ENCODE measurements around the gene SEMA6D.
"Not testable (repeated sequence)": the region's sequence is repeated elsewhere in the genome, so short reads cannot be mapped to it uniquely, and the experiment has no call there.

SEMA6D gene

DNA sequence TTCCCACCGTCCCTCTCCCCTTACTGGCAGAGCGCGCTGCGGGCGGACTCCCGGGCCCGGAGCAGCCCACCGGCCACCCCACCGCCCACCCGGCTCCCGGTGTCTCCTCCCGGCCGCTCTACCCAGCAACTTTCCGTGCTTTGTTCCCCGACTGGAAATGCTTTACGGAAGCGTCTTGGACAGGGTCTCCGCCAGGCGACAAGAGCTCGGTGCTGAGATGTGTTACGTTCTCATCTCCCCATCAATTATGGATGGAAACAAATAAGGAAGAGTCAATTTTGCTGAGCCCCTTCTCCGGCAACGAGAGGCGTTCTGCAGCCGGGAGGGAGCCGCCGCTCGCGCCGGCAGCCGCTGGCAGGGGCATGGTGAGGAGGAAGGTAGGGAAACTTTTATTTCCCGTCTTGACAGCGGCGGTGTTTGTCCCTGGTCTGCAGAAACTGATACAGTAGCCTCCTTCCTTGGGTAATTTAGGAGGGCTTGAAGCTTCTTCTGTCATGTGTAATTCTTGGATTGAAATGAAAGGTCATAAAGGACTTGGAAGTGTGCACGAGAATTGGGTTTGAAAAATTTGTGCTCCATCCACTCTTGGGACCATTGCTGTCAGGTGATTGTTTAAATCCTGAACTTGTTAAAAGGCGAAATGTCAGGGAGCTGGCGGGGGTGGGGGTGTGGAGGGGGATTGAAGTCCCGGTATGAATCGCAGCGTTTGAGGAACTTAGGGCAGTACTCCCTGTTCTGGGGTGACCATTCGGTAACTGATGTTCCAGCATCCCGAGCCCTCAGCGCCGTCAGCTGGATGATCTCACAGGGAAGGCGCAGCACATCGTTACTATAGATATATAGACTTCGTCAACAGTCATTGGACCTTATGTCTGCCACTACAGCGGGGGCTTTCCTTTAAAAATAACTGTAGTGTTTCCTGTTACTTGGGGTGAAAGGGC lies 1.5 kb downstream of the SEMA6D start:
- DNase-seq: no peak

DNA sequence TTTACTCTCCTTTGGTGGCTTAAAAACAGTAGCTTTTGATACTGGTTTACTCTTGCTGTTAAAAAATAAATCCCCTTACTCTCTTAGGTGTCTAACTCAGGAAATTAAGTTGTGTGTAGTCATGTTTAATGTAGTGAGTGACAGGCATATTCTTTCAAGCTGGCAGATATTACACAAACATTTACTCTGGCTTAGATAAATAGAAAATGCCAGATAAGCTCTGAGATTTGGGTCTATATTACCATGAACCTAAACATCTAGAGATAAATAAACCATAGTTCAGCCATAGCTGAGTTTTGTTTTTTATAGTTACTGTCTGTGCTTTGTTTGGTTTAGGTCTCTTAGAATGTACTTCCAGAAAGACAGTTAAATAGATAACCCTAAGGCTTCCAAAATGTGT lies 2.4 kb downstream of the SEMA6D start:
- no peak for DNase-seq

DNA sequence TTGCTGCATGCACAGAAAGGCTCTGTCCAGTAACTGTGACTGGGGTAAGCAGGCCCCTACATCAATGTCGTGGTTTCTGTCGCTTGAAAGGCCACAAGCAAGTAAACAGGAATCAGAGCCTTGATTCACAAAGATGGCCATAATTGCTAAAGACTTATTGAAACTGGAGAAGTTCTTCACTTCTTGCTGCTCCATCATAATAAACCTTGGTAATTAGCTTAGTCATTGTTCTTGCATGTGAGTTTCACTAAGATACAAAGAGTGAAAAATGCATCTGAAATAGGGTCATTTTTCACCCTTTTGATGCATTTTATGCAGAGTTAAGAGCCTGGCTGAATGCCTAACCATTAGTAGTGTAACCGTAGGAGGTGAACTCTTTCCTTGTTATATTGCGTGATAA lies 3.2 kb downstream of the SEMA6D start:
- no peak for DNase-seq

DNA sequence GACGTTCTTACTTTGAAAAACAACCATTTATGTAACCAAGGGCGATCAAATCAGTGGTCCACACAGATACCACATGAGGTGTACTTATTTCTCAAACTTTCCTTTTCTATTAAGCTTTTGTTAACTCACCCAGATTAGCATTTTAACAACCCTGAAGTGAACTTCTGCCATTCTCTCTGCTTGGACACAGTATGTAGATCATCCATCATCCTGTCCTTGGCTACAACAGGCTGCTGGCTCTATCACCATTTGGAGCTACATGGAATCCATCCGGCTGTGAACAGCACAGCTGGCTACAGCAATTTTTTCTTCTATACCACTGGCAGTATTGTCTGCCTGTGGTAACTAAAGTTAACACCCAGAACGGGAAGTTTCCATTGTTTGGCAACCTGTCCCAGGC lies 4.4 kb downstream of the SEMA6D start:
- DNase-seq: no peak

DNA sequence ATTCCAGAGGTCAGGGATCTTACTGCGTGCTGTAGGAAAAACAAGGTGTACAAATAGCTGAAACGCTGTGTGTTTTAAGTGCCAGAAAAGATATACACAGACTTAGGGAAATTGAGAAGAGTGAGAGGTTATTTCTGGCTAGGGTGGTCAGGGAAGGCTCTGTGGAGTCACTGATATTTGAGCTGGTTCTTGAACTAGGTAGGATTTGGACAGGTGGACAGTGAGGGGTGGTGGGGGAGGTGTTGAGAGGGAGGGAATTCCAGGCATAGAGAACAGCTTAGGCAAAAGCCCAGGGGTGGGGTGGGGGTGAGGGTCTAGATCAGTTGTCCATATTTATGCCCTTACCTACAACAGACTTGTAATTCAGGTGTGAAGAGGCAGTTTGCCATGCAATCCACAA lies 7.0 kb downstream of the SEMA6D start:
- DNase-seq: no peak

DNA sequence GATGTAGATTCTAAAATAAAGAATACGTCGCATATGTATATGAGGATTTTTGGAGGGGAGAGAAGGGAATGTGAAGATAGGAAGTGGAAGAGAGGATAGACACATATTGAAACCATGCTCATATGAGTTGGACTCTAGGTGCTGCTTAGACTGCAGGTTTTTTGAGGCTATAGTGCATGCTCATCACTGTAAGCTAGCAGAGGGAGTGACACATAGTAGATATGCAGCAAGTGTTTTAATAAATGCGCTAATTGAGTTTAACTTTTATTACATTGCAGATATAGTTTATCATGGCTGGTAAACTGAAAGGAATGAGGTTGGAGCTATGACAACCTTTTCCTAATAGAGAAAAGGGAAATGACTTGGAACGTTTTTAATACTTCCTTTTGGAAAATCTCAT lies 7.7 kb downstream of the SEMA6D start:
- DNase-seq: no peak

DNA sequence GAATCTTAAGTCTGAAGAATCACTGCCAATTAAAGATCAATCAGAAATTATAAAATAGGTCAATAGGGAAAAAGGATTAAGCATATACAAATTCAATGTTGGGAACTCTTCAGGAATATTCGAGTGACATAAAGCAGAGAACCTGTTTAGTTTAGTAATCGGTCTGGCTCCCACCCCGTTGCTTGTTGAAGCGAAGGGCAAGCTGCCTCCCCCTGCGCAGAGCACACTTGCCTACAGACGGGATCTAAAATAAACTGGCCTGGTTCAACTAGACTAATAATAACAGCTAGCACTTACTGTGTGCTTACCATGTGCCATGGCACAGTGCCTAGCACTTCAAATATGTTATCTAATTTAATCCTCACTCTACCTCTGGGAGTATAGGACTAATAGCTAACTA lies 8.6 kb downstream of the SEMA6D start:
- no peak for DNase-seq

DNA sequence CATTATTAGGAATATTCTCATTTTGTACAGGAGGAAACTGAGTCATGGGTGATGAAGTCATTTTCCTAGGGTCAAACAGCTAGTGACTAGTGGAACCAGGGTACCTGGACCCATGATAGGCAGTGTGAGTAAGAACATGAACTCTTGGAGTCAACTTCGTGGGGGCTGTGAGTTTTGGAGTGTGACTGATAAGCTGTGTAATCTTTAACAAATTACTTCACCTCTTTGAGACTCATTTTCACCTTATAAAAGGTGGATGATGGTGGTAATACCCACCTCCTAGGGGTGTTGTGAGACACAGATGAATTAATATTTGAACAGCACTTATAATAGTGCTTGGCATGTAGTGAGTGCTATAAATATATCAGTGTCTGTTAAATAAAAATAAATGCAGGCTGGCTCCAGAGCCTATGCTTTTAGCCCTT lies 9.1 kb downstream of the SEMA6D start:
- no peak for DNase-seq

DNA sequence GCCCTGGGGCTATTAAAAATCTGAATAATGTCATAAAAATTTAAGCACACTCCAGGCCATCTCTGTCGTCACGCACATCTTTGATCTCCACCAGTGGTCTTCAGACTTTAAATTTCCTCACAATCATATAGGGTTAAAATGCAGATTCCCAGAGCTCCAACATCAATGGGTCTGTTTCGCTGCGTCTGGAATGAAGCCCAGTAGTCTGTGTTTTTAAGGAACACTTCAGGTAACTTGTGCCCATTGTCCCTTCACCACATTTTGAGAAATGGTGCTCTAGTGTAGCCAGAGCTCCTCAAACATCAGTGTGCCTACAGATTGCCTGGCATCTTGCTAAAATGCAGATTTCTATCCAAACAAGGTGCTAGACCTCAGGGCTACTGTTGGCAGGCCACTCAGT lies 9.8 kb downstream of the SEMA6D start:
- DNase-seq: no peak

DNA sequence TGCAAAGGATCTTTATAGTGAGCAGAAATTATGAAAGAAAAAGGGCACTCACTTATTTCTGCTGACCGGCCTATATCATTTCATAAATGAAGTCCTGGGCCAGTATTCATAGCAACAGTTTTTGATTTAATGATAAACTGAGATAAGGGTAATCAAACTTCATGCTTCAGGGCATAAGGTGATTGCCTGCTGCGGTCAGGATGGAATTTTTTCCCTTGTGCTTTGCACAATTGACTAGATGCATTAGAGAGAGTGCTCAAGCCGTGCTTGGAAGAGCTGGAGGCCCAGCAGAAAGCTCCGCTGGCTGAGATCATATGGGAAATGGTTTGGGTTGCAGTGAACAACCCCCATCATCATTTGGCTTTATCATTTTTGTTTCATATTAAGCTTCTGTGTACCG lies 10.4 kb downstream of the SEMA6D start:
- DNase-seq: no peak

DNA sequence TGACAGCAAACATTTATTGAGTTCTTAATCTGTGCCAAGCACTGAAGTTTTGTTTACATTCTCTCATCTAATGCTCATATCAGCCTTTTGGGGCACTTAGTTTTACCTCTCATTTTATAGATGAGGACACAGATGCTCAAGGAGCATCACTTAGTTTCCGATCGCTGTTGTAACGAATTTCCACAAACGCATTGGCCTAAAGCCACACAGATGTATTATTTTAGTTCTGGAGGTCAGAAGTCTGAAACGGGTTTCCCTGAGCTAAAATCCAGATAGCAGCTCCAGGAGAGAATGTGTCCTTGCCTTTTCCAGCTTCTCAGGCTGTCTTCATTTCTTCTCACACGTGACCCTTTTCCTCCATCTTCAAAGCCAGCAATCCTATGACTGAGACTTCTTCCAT lies 11.1 kb downstream of the SEMA6D start:
- no peak for DNase-seq

DNA sequence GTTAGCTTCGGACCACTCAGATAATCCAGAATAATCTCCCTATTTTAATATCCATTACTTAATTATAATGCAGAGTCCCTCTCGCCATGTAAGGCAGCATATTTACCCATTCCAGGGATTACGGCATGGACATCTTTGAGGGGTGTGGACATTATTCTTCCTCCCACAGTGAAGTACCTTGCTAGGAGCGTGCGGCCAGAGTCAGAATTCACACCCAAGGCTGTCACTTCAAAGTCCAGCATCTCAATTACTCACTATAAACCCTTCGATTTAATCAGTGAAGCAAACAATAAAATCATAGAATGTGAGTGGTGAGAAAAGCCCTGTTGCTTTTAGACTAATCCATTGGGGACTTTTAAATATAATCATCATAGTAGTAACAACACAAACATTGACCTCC lies 11.6 kb downstream of the SEMA6D start:
- DNase-seq: no peak

DNA sequence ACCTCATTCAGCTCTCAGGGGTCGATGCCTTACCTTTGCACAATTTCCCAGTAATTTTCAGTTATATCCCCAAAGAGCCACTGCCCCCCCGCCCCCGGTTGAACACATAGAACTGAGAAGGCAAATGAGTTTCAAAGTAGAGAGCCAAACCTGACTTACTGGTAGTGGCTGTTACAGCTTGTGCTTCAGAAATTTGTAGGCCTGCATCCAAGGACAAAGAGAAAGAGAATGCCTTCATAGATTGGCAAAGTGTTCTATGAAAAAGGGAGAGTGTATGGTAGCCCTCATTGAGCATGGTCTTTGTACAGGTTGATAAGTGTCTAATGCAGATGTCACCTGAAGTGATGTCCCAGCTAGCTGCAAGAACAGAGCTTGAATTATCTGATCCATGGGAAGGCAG lies 13.9 kb downstream of the SEMA6D start:
- DNase-seq: no peak

DNA sequence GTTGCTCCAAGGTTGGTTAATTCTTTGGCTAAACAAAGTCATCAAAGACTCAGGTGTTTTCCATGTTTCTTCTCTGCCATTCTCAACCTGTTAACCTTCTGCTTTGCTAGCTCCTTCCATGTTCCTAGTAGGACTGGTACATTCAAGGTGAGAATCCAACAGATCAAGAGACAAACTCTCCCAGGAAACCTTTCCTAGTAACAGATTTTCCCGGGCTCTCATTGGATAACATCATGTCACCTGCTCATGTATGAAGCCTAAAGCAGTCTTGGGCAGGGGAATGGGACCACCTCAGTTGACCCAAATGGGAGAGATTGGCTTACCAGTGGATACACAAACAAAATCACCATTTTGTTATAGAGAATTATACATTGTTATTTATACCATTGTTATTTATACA lies 14.9 kb downstream of the SEMA6D start:
- DNase-seq: no peak

DNA sequence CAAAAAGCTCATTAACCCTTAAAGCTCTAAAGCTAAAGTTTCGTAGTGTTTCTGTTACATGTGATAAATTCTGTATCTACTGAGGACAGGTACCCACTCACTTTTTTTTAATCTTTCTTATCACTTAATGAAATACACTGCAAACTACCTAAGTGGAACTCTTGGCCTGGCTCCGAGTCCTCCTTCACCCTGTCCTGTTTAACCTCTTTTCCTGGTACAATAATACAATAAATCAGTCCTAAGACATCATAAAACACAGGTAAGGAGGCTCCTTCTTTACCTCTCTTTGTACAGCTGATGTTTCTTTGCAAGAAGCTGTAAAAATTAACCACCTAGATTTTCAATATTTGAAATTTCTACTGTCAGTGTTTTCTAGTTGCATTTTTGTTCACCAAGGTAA lies 15.8 kb downstream of the SEMA6D start:
- no peak for DNase-seq

DNA sequence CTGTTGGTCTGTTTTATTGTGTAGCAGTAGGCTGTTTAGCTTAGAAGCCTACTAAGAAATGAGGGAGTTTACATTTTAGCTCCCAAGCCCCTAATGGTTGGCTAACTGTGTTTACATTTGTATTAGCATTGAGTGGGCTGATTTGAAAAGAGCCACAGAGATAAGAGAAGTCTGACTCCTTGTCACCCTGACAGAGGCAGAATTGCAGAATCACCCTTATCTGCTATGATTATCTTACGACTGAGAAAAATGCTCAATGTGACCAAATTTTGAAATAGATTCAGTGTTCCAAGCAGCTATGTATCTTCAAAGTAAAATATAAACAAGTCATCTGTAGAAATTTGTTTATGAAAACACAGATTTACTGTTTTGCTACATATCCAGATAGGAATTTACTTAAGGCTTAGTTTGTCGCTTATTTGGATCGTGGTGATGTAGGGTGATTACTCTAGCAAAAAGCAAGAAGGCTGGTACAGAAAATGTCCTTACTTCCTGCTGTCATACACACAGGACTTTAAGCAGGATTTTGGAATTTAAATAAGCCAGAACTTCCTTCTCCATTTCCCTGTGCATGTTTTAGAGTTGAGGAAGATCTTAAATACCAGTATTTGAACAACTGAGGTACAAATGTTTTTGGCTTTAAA lies 19.0 kb downstream of the SEMA6D start:
- DNase-seq: no peak

DNA sequence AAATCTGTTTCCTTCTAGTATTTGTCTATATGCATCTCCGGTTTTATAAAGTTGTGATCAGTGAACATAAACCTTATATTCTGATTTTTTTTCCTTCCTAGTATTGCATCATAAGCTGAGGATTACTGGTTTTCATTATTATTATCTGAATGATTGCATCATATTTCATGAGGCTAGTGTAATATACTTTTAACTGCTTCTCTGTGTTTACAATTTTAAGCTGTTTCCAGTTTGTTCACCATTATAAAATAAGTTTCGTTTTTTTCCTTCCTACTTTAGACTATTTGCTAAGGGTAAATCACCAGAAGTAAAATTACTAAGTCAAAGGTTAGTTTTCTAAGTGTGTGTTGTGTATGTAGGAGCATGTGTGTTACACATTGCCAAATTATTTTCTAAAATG lies 20.2 kb downstream of the SEMA6D start:
- no peak for DNase-seq

DNA sequence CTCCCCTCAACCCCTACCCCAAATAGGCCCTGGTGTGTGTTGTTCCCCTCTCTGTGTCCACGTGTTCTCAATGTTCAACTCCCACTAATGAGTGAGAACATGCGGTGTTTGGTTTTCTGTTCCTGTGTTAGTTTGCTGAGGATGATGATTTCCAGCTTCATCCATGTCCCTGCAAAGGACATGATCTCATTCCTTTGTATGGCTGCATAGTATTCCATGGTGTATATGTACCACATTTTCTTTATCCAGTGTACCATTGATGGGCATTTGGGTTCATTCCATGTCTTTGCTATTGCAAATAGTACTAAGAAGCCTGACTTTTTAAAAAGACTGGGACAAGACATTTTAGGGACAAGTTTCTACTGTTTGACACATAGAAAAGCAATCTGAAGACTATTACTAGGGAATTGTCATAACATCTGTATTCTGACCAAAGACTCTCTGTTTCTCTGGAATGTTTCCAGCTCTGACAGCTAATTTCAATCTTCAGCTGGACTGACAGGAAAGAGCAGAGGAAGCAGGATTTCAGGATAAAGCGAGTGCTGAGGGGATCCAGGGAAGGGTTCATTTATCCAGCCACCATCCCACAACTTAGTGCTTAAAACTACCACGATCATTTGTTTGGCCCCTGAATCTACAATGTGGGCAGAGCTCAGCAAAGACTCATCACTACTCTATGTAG lies 21.0 kb downstream of the SEMA6D start:
- DNase-seq: not testable (repeated sequence)

DNA sequence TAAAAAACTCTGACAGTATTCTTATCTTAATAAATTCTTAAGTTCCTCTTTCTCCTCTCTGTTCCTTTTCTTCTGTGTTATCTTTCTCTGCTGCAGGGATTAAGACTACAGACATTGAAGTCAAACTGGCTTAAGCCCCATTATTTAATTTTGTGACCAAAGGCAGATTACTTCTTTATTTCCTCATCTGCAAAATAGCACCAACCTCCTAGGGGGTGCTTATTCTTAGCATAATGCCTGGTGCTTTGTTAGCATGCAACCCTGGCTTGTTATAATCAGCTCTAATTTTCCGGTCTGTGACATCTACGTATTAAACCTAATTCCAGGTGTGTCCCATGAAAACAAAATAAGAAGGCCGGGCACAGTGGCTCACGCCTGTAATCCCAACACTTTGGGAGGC lies 23.8 kb downstream of the SEMA6D start:
- DNase-seq: no peak

DNA sequence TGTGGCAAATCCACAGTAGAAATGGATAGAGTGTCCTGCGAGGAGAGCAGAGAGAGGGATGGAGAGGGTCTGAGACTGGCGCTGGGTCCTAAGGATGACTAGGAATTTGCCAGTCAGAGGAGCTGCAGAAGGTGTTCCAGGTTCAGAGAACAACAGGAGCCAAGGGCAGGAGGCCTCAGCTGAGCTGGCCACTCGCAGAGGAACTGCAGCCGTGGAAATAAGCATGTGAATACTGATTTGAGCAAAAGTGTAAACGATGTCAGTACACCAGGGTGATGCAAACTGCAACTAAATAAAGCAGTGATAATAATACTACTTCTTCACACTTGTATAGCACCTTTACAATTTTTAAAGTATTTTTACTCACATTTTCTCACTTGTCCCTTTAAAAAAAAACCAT lies 24.6 kb downstream of the SEMA6D start:
- no peak for DNase-seq

DNA sequence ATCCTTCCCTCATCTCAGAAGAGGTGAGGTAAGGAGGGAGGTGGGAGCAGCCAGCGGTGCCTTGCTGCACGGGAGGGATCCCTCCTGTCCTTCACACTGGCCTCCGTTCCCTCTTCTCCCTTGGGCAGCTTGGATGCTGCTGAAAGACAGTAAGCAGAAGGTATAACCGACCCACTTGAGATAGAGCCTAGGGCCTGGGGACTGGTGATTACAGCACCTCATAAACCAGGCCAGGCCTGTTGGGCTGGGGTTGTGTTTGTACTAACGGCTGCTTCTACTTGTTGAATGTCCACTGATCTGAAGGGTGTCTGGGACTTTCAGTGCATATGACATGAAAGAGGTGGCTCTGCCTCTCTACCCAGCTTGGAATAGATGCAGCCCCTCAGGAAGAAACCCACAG lies 25.0 kb downstream of the SEMA6D start:
- DNase-seq: no peak

DNA sequence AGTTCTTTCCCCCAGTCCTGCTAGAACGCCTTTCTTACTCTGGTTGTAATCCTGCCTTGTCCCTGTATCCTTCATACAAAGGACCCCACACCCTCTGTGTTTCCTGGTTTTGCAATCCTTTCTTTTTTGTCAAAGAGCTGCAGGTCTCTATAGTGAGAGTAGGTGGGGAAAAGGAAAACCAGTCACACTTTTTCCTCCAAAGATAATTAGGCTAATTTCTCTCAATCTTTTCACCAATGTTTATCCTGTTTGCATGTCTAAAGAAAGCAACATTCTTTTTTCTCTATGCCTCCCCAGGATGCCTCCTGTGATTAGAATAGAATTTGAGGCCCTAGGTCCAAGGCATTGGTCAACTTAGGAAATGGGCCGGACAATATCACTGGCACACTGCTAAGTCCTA lies 25.4 kb downstream of the SEMA6D start:
- no peak for DNase-seq

DNA sequence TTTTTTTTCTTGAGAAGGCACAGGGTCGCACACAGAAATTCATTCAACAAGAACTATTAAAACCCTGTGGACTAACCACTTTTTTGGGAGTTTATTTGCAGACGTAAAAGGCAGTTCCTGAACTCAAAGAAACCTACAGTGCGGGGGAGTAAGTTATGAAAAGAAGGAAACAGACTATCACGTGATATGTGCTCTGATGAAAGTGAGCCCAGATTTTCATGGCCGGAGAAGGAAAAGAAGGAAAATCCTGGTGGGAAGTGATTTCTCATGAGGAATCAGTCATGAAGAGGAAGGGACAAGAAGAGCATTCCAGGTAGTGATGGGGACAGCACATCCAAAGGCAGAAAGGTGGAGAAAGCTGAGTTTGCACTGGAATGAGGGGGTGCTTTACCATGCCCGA lies 26.1 kb downstream of the SEMA6D start:
- no peak for DNase-seq

DNA sequence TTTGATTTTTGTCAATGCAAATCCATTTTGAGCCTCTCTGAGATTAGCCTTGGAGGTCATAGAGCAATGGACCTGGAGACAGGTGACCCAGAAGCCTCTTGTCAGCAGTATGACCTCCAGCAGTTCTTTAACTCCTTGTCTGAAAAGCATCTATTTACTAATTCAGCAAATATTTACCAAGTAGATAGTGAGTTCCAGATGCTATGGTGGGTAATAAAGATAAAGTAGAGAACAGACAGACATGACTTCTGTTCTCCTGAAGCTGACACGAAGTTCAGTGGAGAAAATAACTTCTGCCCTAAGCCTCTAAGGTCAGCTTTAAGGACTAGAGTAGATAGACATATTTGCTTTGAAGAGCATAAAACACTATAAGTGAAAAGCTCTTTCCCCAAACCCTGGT lies 26.6 kb downstream of the SEMA6D start:
- DNase-seq: no peak
